ENCODE data around the gene PTPRE. TPM values are rescaled to one million over a fixed set of nuclear protein-coding genes. Genes with fewer than 3 reads are reported as not detected.

The PTPRE gene
- total and polyA plus RNA-seq, 2 of the 4 experiments (the other 2 are of a cell fraction) = 0.34 to 0.54 TPM

DNA sequence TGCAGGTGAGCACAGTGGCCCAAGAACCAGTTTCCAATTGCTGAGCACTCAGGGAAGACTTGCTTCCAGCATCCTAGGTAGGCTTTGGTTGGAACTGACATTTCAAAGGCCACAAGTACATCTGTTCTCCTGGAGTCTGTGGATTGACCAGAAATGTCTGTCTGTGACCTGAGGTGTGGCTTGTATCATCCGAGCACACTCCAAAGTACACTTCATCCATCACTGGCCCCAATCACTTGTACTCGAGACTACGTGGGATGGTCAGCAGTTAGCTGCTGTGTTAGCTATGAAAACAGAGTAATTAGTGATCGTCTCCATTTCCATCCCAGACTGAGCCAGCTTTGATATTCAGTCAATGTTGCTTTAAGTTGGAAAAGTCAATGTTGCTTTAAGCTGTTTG is 174.3 kb downstream of the PTPRE start:
- Histone ChIP-seq H3K9me3 (ENCODE audit: control insufficient read depth, insufficient read depth, low read length) (no peaks in the 10 kb centered on the region), H3K36me3 (ENCODE audit: control insufficient read depth, insufficient read depth, low read length) (no peaks in the 10 kb centered on the region), H2BK15ac (ENCODE audit: low read depth, low read length) (no peak overlapping the region), H3K4me3 (ENCODE audit: insufficient read depth, low read depth, low read length) (no peak overlapping the region), H3K27me3 (ENCODE audit: control insufficient read depth, insufficient read depth, low read length) (peaks cover 8% of the 10 kb centered on the region; the same call in 1 of the 2 replicates), H3K18ac (ENCODE audit: low read depth, low read length) (no peak overlapping the region), H3K4me2 (ENCODE audit: low read depth, low read length) (no peak overlapping the region), H2AK5ac (ENCODE audit: low read depth, low read length) (no peak overlapping the region), H3K9ac (ENCODE audit: low read depth, low read length) (no peak overlapping the region), H3K4ac (ENCODE audit: low read depth, low read length) (no peak overlapping the region), H3K79me1 (ENCODE audit: low read depth in 1 of 2, low read length in 2 of 2) (no peaks in the 10 kb centered on the region), H2BK5ac (ENCODE audit: low read depth, low read length, poor library complexity, severe bottlenecking) (no peak overlapping the region), H4K91ac (ENCODE audit: insufficient read depth, low read depth, low read length) (no peak overlapping the region), H3K27ac (ENCODE audit: insufficient read depth, low read length) (no peak overlapping the region), H3K4me1 (ENCODE audit: control insufficient read depth, insufficient read depth, low read length) (no peaks in the 10 kb centered on the region), H3K23ac (ENCODE audit: low read depth, low read length) (no peak overlapping the region), H4K5ac (ENCODE audit: low read depth, low read length) (no peak overlapping the region), H2BK120ac (ENCODE audit: low read depth, low read length) (no peak overlapping the region), H4K8ac (ENCODE audit: low read depth in 2 of 2, low read length in 2 of 2) (no peak overlapping the region), H2BK20ac (ENCODE audit: low read depth, low read length) (no peak overlapping the region), H2AK9ac (replicated peaks; ENCODE audit: low read depth, low read length, poor library complexity) (no peak overlapping the region), H2AFZ (replicated peaks; ENCODE audit: low read length, poor library complexity) (no peak overlapping the region), H4K20me1 (ENCODE audit: insufficient read depth, low read length) (no peaks in the 10 kb centered on the region), H3K9me1 (ENCODE audit: insufficient read depth, low read length) (no peaks in the 10 kb centered on the region), H3K14ac (replicated peaks; ENCODE audit: low read depth, low read length) (no peak overlapping the region), H3K56ac (ENCODE audit: extremely low read depth, insufficient read depth, low read length) (no peak overlapping the region)
- BruUV-seq (replicated peaks) = no TSS peak
- CTCF ChIA-PET = interaction anchor here (0.7 to 1.1 kb wide), 3 partner anchors 37 to 69 kb away, joined by 3 read pairs; no protein-coding TSS in a partner anchor
- no CpG with 5 or more reads among the region's 4 CpGs for WGBS, 2 experiments (ENCODE audit: extremely low coverage in 2 of 2, insufficient read length in 1 of 2)
- POLR2A ChIA-PET (ENCODE audit: unreplicated experiment) = no interaction called here
- intact Hi-C loops (cut with micrococcal nuclease) (no loop called here), dilution Hi-C loops (cut with HindIII; ENCODE audit: low sequenced_read_pairs, unreplicated experiment) (no loop called here), in situ Hi-C loops (cut with MboI; ENCODE audit: low sequenced_read_pairs) (no loop called here)
- DNase-seq = no peak
- TF ChIP-seq MAZ (IDR thresholded peaks at IDR 0.05; ENCODE audit: borderline replicate concordance, low read depth, low read length) (no peak), RAD21 (IDR thresholded peaks at IDR 0.05; ENCODE audit: low read length) (no peak), RFX5 (IDR thresholded peaks at IDR 0.05; ENCODE audit: low read depth, low read length) (no peak), CEBPB (IDR thresholded peaks at IDR 0.05; ENCODE audit: low read depth, low read length) (no peak), FOS (IDR thresholded peaks at IDR 0.05; ENCODE audit: low read depth, low read length) (no peak), NFE2L2 (IDR thresholded peaks at IDR 0.05; ENCODE audit: low read depth, low read length) (no peak), BHLHE40 (IDR thresholded peaks at IDR 0.05; ENCODE audit: low read depth, low read length) (no peak), MAFK (IDR thresholded peaks at IDR 0.05; ENCODE audit: low read depth, low read length) (no peak), POLR2A (IDR thresholded peaks at IDR 0.05; ENCODE audit: low read depth, low read length) (no peak), SMC3 (IDR thresholded peaks at IDR 0.05; ENCODE audit: low read depth, low read length) (no peak)
- TF ChIP-seq, protein P1, sequence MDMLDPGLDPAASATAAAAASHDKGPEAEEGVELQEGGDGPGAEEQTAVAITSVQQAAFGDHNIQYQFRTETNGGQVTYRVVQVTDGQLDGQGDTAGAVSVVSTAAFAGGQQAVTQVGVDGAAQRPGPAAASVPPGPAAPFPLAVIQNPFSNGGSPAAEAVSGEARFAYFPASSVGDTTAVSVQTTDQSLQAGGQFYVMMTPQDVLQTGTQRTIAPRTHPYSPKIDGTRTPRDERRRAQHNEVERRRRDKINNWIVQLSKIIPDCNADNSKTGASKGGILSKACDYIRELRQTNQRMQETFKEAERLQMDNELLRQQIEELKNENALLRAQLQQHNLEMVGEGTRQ (IDR thresholded peaks at IDR 0.05; ENCODE audit: low read depth, low read length) = no peak
- TF ChIP-seq, protein P2, sequence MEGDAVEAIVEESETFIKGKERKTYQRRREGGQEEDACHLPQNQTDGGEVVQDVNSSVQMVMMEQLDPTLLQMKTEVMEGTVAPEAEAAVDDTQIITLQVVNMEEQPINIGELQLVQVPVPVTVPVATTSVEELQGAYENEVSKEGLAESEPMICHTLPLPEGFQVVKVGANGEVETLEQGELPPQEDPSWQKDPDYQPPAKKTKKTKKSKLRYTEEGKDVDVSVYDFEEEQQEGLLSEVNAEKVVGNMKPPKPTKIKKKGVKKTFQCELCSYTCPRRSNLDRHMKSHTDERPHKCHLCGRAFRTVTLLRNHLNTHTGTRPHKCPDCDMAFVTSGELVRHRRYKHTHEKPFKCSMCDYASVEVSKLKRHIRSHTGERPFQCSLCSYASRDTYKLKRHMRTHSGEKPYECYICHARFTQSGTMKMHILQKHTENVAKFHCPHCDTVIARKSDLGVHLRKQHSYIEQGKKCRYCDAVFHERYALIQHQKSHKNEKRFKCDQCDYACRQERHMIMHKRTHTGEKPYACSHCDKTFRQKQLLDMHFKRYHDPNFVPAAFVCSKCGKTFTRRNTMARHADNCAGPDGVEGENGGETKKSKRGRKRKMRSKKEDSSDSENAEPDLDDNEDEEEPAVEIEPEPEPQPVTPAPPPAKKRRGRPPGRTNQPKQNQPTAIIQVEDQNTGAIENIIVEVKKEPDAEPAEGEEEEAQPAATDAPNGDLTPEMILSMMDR (conservative IDR thresholded peaks at IDR 0.05; ENCODE audit: low read depth, low read length) = no peak
- ATAC-seq (ENCODE audit: low read depth) = no peak
